HEK293 (cell line): ENCODE data around the gene F2R.

ENCODE experiments used
- CTCF ChIA-PET: fragments of 350-600 bp; formaldehyde crosslinking; extraction: SDS; loops from one replicate; lab custom pipeline; 2021; ENCODE audit warnings: antibody characterized with exemption; lab: Yijun Ruan, JAX
- POLR2A ChIA-PET: fragments of 300-600 bp; formaldehyde crosslinking; extraction: SDS; loops from one replicate; lab custom pipeline; 2020; ENCODE audit warnings: antibody characterized with exemption, inconsistent platforms; lab: Yijun Ruan, JAX
- H3K27ac ChIP-seq: fragments of 200-500 bp; sonication (Bioruptor generic); 2 replicates; pipeline ENCODE4 v1.5.1; 2014; ENCODE audit warnings: low read depth, low read length, control low read depth, inconsistent platforms; ENCODE audit errors: extremely low read depth
- H3K36me3 ChIP-seq, 2 experiments: fragments of 200-500 bp in 1 of 2; sonication (Bioruptor generic) in 1 of 2; 1 replicate in 1 of 2; 2 replicates in 1 of 2; pipeline ENCODE4 v1.5.1; 2014 to 2017; ENCODE audit warnings: inconsistent platforms in 2 of 2, low read length in 2 of 2; ENCODE audit not compliant: control insufficient read depth in 2 of 2, insufficient read depth in 1 of 2
- H3K4me1 ChIP-seq: fragments of 200-500 bp; sonication (Bioruptor generic); 2 replicates; pipeline ENCODE4 v1.5.1; 2014; ENCODE audit warnings: mild to moderate bottlenecking, low read length, inconsistent platforms; ENCODE audit not compliant: control insufficient read depth, insufficient read depth
- H3K4me3 ChIP-seq: 2 replicates; pipeline ENCODE4 v1.5.1; 2011; ENCODE audit warnings: low read depth, mild to moderate bottlenecking, control low read depth, low read length, moderate library complexity
- H3K9me3 ChIP-seq: fragments of 200-500 bp; sonication (Bioruptor generic); 2 replicates; pipeline ENCODE4 v1.5.1; 2014; ENCODE audit warnings: low read depth, low read length, inconsistent platforms; ENCODE audit not compliant: control insufficient read depth, insufficient read depth
- BCL6B ChIP-seq: fragments of 450-650 bp; formaldehyde crosslinking; IDR thresholded peaks from 2 replicates; pipeline ENCODE4 v1.5.1; 2017; ENCODE audit warnings: missing biosample characterization, missing genetic modification characterization
- GFI1B ChIP-seq: fragments of 450-650 bp; formaldehyde crosslinking; IDR thresholded peaks from 2 replicates; pipeline ENCODE4 v1.5.1; 2016; ENCODE audit warnings: missing biosample characterization, missing genetic modification characterization
- HOXC10 ChIP-seq: sonication (generic); formaldehyde crosslinking; IDR thresholded peaks from 2 replicates; pipeline ENCODE4 v1.8.1; 2023; ENCODE audit warnings: mild to moderate bottlenecking, missing genetic modification reagents
- INSM2 ChIP-seq: fragments of 450-650 bp; formaldehyde crosslinking; IDR thresholded peaks from 2 replicates; pipeline ENCODE4 v1.5.1; 2016; ENCODE audit warnings: missing biosample characterization, missing genetic modification characterization
- MEIS1 ChIP-seq: sonication (generic); formaldehyde crosslinking; IDR thresholded peaks from 2 replicates; pipeline ENCODE4 v1.8.1; 2022; ENCODE audit warnings: missing genetic modification reagents, mild to moderate bottlenecking, borderline replicate concordance
- OVOL3 ChIP-seq: fragments of 450-650 bp; formaldehyde crosslinking; IDR thresholded peaks from 2 replicates; pipeline ENCODE4 v1.5.1; 2016; ENCODE audit warnings: missing biosample characterization, missing genetic modification characterization
- RBAK ChIP-seq: fragments of 450-650 bp; formaldehyde crosslinking; IDR thresholded peaks from 2 replicates; pipeline ENCODE4 v1.5.1; 2016; ENCODE audit warnings: missing biosample characterization, missing genetic modification characterization
- SETDB1 ChIP-seq: IDR thresholded peaks from one replicate; pipeline ENCODE4 v1.6.1; 2017; ENCODE audit warnings: mild to moderate bottlenecking, low read length, moderate library complexity, mixed read lengths; ENCODE audit not compliant: insufficient read length
- ZNF121 ChIP-seq: fragments of 450-650 bp; formaldehyde crosslinking; IDR thresholded peaks from 2 replicates; pipeline ENCODE4 v1.5.1; 2016; ENCODE audit warnings: missing biosample characterization, missing genetic modification characterization
- ZNF146 ChIP-seq: fragments of 450-650 bp; formaldehyde crosslinking; IDR thresholded peaks from 2 replicates; pipeline ENCODE4 v1.5.1; 2016; ENCODE audit warnings: missing biosample characterization, missing genetic modification characterization
- ZNF2 ChIP-seq: fragments of 450-650 bp; formaldehyde crosslinking; IDR thresholded peaks from 2 replicates; pipeline ENCODE4 v1.5.1; 2016; ENCODE audit warnings: missing biosample characterization, missing genetic modification characterization
- ZNF37A ChIP-seq: fragments of 450-650 bp; IDR thresholded peaks from 2 replicates; pipeline ENCODE4 v1.5.1; 2018; ENCODE audit warnings: missing biosample characterization, missing genetic modification characterization
- ZNF404 ChIP-seq: fragments of 450-650 bp; formaldehyde crosslinking; IDR thresholded peaks from 2 replicates; pipeline ENCODE4 v1.5.1; 2017; ENCODE audit warnings: missing biosample characterization, missing genetic modification characterization
- ZNF416 ChIP-seq: fragments of 450-650 bp; formaldehyde crosslinking; IDR thresholded peaks from 2 replicates; pipeline ENCODE4 v1.5.1; 2016; ENCODE audit warnings: missing biosample characterization, missing genetic modification characterization
- ZNF501 ChIP-seq: fragments of 450-650 bp; formaldehyde crosslinking; IDR thresholded peaks from 2 replicates; pipeline ENCODE4 v1.5.1; 2016; ENCODE audit warnings: missing biosample characterization, missing genetic modification characterization
- ZNF654 ChIP-seq: fragments of 450-650 bp; formaldehyde crosslinking; IDR thresholded peaks from 2 replicates; pipeline ENCODE4 v1.5.1; 2016; ENCODE audit warnings: low read depth, missing biosample characterization, missing genetic modification characterization
- ZNF747 ChIP-seq: fragments of 450-650 bp; formaldehyde crosslinking; IDR thresholded peaks from 2 replicates; pipeline ENCODE4 v1.5.1; 2016; ENCODE audit warnings: missing biosample characterization, missing genetic modification characterization
- ZNF785 ChIP-seq: fragments of 450-650 bp; formaldehyde crosslinking; IDR thresholded peaks from 2 replicates; pipeline ENCODE4 v1.5.1; 2016; ENCODE audit warnings: missing biosample characterization, missing genetic modification characterization
- ZNF791 ChIP-seq: fragments of 450-650 bp; formaldehyde crosslinking; IDR thresholded peaks from 2 replicates; pipeline ENCODE4 v1.5.1; 2016; ENCODE audit warnings: missing biosample characterization, missing genetic modification characterization
- TF ChIP-seq, protein P1 (sequence below): fragments of 450-650 bp; formaldehyde crosslinking; IDR thresholded peaks from 2 replicates; pipeline ENCODE4 v1.5.1; 2016; ENCODE audit warnings: missing biosample characterization, missing genetic modification characterization
- TF ChIP-seq, protein P2 (sequence below): fragments of 450-650 bp; formaldehyde crosslinking; IDR thresholded peaks from 2 replicates; pipeline ENCODE4 v1.5.1; 2016; ENCODE audit warnings: missing biosample characterization, missing genetic modification characterization
- TF ChIP-seq, protein P3 (sequence below): fragments of 450-650 bp; formaldehyde crosslinking; IDR thresholded peaks from 2 replicates; pipeline ENCODE4 v1.5.1; 2017; ENCODE audit warnings: missing biosample characterization, missing genetic modification characterization

F2R gene

GRCh38 chr5:76683816-76684731, 31.9 kb upstream of the F2R start:
- no peak overlapping the region for H3K27ac ChIP-seq
- TF ChIP-seq ZNF791 (tag by site-specific recombination) (no peak), ZNF146 (tag by site-specific recombination) (no peak), OVOL3 (tag by site-specific recombination) (no peak), MEIS1 (CRISPR knock-in tag) (no peak), SETDB1 (no peak), ZNF404 (no peak), RBAK (tag by site-specific recombination) (no peak), HOXC10 (CRISPR knock-in tag) (no peak), ZNF785 (no peak), INSM2 (tag by site-specific recombination) (no peak), ZNF654 (tag by site-specific recombination) (no peak), BCL6B (tag by site-specific recombination) (no peak), GFI1B (tag by site-specific recombination) (no peak), ZNF121 (tag by site-specific recombination) (no peak)
- TF ChIP-seq, protein P1, sequence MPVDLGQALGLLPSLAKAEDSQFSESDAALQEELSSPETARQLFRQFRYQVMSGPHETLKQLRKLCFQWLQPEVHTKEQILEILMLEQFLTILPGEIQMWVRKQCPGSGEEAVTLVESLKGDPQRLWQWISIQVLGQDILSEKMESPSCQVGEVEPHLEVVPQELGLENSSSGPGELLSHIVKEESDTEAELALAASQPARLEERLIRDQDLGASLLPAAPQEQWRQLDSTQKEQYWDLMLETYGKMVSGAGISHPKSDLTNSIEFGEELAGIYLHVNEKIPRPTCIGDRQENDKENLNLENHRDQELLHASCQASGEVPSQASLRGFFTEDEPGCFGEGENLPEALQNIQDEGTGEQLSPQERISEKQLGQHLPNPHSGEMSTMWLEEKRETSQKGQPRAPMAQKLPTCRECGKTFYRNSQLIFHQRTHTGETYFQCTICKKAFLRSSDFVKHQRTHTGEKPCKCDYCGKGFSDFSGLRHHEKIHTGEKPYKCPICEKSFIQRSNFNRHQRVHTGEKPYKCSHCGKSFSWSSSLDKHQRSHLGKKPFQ (tag by site-specific recombination) = no peak
- TF ChIP-seq, all 188 proteins: peak for 0
- ChIA-PET CTCF (interaction anchor here (1.1 kb wide), 1 partner anchor 90 kb away, joined by 5 read pairs; no protein-coding TSS in a partner anchor), POLR2A (no interaction called here)
- Histone ChIP-seq H3K4me3 (no peak overlapping the region), H3K36me3 (no peaks in the 10 kb centered on the region), H3K9me3 (no peaks in the 10 kb centered on the region), H3K4me1 (no peaks in the 10 kb centered on the region)

DNA sequence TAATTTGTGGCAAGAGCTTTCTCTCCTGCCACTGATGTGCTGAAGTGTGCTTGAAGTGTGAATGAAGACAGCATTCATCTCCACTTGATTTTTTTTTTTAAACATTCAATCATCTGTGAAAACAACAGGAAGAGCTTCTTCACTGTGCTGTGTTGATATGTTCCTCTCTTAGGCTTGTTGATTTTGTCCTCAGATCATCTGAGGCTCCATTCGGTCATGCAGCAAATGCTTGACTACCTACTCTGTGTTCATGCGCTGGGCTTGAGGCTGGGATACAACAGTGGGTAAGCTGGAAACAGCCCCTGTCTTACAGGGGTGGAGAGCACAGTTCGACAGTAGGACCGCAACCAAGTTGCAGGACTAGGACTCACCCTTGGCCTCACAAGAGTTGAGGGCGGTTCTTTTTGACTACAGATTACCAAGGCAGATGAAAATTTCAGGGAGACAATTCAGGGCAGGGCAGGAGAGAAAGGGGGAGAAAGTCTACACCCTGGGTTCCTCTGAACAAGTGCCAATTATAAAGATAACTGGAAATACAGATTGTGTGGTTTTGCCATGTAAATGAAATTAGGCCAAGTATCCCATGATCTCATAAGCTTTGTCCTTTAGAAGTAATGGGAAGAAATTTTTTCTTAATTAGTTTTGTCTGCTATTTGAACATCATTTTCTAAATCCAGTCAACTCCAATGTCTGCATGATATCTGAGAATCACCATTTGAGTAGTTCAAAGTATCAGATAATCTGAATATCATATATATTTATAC, 31.0 kb upstream of the F2R start:
- no peaks in the 10 kb centered on the region for H3K9me3 ChIP-seq
- no peaks in the 10 kb centered on the region for H3K4me1 ChIP-seq
- TF ChIP-seq ZNF501 (tag by site-specific recombination) (no peak), ZNF37A (tag by site-specific recombination) (no peak), ZNF2 (tag by site-specific recombination) (no peak), ZNF416 (tag by site-specific recombination) (no peak), ZNF747 (tag by site-specific recombination) (no peak), ZNF654 (tag by site-specific recombination) (no peak)
- TF ChIP-seq, protein P2, sequence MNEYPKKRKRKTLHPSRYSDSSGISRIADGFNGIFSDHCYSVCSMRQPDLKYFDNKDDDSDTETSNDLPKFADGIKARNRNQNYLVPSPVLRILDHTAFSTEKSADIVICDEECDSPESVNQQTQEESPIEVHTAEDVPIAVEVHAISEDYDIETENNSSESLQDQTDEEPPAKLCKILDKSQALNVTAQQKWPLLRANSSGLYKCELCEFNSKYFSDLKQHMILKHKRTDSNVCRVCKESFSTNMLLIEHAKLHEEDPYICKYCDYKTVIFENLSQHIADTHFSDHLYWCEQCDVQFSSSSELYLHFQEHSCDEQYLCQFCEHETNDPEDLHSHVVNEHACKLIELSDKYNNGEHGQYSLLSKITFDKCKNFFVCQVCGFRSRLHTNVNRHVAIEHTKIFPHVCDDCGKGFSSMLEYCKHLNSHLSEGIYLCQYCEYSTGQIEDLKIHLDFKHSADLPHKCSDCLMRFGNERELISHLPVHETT (tag by site-specific recombination) = no peak
- TF ChIP-seq, protein P3, sequence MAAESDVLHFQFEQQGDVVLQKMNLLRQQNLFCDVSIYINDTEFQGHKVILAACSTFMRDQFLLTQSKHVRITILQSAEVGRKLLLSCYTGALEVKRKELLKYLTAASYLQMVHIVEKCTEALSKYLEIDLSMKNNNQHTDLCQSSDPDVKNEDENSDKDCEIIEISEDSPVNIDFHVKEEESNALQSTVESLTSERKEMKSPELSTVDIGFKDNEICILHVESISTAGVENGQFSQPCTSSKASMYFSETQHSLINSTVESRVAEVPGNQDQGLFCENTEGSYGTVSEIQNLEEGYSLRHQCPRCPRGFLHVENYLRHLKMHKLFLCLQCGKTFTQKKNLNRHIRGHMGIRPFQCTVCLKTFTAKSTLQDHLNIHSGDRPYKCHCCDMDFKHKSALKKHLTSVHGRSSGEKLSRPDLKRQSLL (tag by site-specific recombination) = no peak
- no peak overlapping the region for H3K4me3 ChIP-seq
- no peak overlapping the region for H3K27ac ChIP-seq
- POLR2A ChIA-PET = no interaction called here
- H3K36me3 ChIP-seq = no peaks in the 10 kb centered on the region
- CTCF ChIA-PET = interaction anchor here (0.7 kb wide), 1 partner anchor 299 kb away, joined by 5 read pairs; no protein-coding TSS in a partner anchor
